Measurements from ENCODE around the gene HELLS. TPM values are rescaled to one million over a fixed set of nuclear protein-coding genes. Genes with fewer than 3 reads are reported as not detected.
"Not testable (repeated sequence)": the region's sequence is repeated elsewhere in the genome, so short reads cannot be mapped to it uniquely, and the experiment has no call there.

The HELLS gene
- total RNA-seq, 4 donors from 2014 or later, result 1.8 to 113 (median 9.8) TPM

GRCh38 chr10:94546901-94547185, 1.3 kb downstream of the HELLS start:
- Histone ChIP-seq H3K27me3 (no peaks in the 10 kb centered on the region), H3K4me1 (no peaks in the 10 kb centered on the region), H3K9me3 (no peaks in the 10 kb centered on the region), H3K27ac (no peak overlapping the region), H3K36me3 (no peaks in the 10 kb centered on the region), H3K4me3 (no peak overlapping the region)
- intact Hi-C loops (cut with DNase I; ENCODE audit: low total_unique reads), result no loop called here
- TF ChIP-seq POLR2A (IDR thresholded peaks at IDR 0.05) (no peak), CTCF (IDR thresholded peaks at IDR 0.05) (no peak)
- no peak for DNase-seq

GRCh38 chr10:94549221-94549620, 3.6 kb downstream of the HELLS start:
- TF ChIP-seq POLR2A (IDR thresholded peaks at IDR 0.05) (no peak), CTCF (IDR thresholded peaks at IDR 0.05) (no peak)
- intact Hi-C loops (cut with DNase I; ENCODE audit: low total_unique reads), result no loop called here

GRCh38 chr10:94567714-94568307, 22.2 kb downstream of the HELLS start:
- H3K36me3 ChIP-seq; DNase-seq; H3K27me3 ChIP-seq; H3K9me3 ChIP-seq; H3K27ac ChIP-seq; H3K4me1 ChIP-seq; H3K4me3 ChIP-seq; intact Hi-C loops (cut with DNase I; ENCODE audit: low total_unique reads): not testable (repeated sequence)

More at GRCh38 chr10:94549221-94549620, 3.6 kb downstream of the HELLS start:
- Histone ChIP-seq H3K36me3 (no peaks in the 10 kb centered on the region), H3K4me3 (no peak overlapping the region), H3K27ac (no peak overlapping the region), H3K27me3 (no peaks in the 10 kb centered on the region), H3K9me3 (no peaks in the 10 kb centered on the region), H3K4me1 (no peaks in the 10 kb centered on the region)
- DNase-seq, result no peak

GRCh38 chr10:94571081-94571480, 25.5 kb downstream of the HELLS start:
- H3K27ac ChIP-seq, result no peak overlapping the region
- no peaks in the 10 kb centered on the region for H3K9me3 ChIP-seq
- no peak overlapping the region for H3K4me3 ChIP-seq
- intact Hi-C loops (cut with DNase I; ENCODE audit: low total_unique reads), result no loop called here
- H3K4me1 ChIP-seq, result no peaks in the 10 kb centered on the region
- no peak for DNase-seq
- TF ChIP-seq POLR2A (IDR thresholded peaks at IDR 0.05) (no peak), CTCF (IDR thresholded peaks at IDR 0.05) (no peak)
- no peaks in the 10 kb centered on the region for H3K27me3 ChIP-seq
- no peaks in the 10 kb centered on the region for H3K36me3 ChIP-seq

GRCh38 chr10:94571528-94571927, 25.9 kb downstream of the HELLS start:
- intact Hi-C loops (cut with DNase I; ENCODE audit: low total_unique reads), result no loop called here
- TF ChIP-seq POLR2A (IDR thresholded peaks at IDR 0.05) (no peak), CTCF (IDR thresholded peaks at IDR 0.05) (no peak)
- no peaks in the 10 kb centered on the region for H3K27me3 ChIP-seq
- H3K27ac ChIP-seq, result no peak overlapping the region
- no peaks in the 10 kb centered on the region for H3K4me1 ChIP-seq
- no peak for DNase-seq
- no peak overlapping the region for H3K4me3 ChIP-seq
- no peaks in the 10 kb centered on the region for H3K36me3 ChIP-seq
- H3K9me3 ChIP-seq, result no peaks in the 10 kb centered on the region

- H3K27ac ChIP-seq, result no peak overlapping the region
- H3K36me3 ChIP-seq, result no peaks in the 10 kb centered on the region
- no peak overlapping the region for H3K4me3 ChIP-seq
- H3K27me3 ChIP-seq, result no peaks in the 10 kb centered on the region
- intact Hi-C loops (cut with DNase I; ENCODE audit: low total_unique reads), result no loop called here
- TF ChIP-seq CTCF (IDR thresholded peaks at IDR 0.05), result no peak
- TF ChIP-seq POLR2A (IDR thresholded peaks at IDR 0.05), result no peak
- DNase-seq, result no peak
- no peaks in the 10 kb centered on the region for H3K4me1 ChIP-seq
- no peaks in the 10 kb centered on the region for H3K9me3 ChIP-seq
Observed at GRCh38 chr10:94578790-94579189, 33.2 kb downstream of the HELLS start.
